ENCODE measurements around the gene AFDN.

GRCh38 chr6:167841981-167842380 lies 15.3 kb downstream of the AFDN start:
- TF ChIP-seq CTCF (conservative IDR thresholded peaks at IDR 0.05) (no peak), EZH2 (IDR thresholded peaks at IDR 0.05; ENCODE audit: low read depth) (no peak)

Data from PC-9 (cell line).